NCI-H1930 (cell line): ENCODE results near the gene SEMA3B.
"Not testable (repeated sequence)": the region's sequence is repeated elsewhere in the genome, so short reads cannot be mapped to it uniquely, and the experiment has no call there.

ENCODE experiments used
- DNase-seq, 2 experiments: peaks; one replicate each; lab custom pipeline; 2025; lab: John Stamatoyannopoulos, UW

SEMA3B gene

DNA sequence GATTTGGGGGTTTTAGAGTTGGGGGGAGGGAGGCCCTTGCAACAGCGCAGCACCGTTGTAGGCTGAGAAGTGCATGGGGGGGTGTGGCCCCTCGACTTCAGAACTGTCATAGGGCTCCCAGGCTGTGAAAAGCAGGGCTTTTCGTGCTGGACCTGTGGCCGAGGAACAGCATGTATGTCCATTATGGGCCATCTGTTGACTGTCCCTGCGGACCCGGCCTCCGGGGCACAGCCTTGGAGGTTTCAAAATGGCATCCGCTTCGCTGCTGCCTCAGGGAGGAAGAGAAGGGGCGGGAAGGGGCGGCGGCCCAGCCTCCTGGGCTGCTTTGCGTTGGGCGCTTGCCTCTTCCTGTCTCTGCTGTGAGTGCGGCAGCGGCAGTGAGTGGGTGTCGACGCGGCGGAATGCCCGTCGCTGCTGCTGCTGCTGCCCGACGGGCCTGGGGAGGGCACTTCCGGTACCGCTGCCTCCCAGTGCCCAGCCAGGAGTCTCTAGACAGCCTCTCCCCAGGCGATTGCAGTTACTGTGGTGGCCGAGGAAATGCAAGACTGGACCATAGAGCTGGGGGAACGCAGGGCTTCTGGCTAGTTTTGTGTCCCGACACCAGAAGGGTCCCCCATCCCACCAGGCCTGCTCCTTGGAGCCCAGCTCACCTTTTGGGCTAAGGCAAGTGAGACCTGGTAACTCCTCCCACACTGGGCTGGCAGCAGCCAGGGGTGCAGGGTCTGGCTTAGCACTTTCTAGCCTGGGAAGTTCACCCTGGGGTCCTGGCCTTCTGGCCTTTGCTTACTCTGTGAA lies 31.0 kb upstream of the SEMA3B start:
- DNase-seq = no peak

DNA sequence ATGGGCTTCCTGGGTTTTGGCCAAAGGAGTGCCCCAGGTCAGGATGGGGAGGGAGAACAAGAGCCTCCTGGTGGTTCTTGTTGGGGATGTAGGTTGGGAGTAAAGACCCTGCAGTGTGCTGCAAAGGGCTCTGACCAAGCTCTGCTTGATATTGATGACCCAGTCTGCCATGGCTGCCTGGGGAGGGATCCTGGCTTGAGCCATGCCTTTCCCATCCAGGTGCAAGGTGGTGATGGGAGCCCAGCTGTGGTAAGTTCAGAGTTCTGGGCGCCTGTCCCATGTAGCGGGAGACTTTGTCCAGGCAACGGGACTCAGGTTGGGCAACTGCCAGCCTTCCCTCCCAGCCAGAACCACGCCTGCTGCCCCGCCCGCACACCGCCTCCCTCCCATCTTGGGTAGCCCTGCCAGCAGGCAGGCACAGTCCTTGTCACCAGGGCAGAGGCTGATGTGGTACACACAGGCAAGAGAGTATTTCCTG lies 30.4 kb upstream of the SEMA3B start:
- no peak for DNase-seq

GRCh38 chr3:50239649-50240048 lies 29.3 kb upstream of the SEMA3B start:
- DNase-seq = no peak

GRCh38 chr3:50241163-50241562 lies 27.8 kb upstream of the SEMA3B start:
- no peak for DNase-seq

GRCh38 chr3:50241713-50242380 lies 27.1 kb upstream of the SEMA3B start:
- no peak for DNase-seq

DNA sequence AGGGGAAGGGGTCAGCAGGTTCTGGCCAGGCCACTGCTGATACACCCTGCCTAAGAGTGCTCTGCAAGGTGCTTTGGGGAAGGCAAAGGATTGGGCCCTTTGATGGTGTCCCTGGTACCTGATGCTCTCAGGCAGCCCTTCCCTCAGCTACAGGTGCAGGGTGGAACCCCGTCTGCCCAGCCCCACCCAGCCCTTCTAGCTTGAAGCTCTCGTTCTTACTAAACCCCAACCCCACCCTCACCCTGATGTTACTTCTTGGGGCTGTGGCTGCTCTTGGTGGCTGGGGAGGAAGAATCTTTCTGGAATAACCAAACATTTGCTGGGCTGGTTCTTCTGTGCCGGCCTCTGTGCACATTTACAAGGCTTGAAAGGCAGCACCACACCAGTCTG lies 26.6 kb upstream of the SEMA3B start:
- DNase-seq = no peak

DNA sequence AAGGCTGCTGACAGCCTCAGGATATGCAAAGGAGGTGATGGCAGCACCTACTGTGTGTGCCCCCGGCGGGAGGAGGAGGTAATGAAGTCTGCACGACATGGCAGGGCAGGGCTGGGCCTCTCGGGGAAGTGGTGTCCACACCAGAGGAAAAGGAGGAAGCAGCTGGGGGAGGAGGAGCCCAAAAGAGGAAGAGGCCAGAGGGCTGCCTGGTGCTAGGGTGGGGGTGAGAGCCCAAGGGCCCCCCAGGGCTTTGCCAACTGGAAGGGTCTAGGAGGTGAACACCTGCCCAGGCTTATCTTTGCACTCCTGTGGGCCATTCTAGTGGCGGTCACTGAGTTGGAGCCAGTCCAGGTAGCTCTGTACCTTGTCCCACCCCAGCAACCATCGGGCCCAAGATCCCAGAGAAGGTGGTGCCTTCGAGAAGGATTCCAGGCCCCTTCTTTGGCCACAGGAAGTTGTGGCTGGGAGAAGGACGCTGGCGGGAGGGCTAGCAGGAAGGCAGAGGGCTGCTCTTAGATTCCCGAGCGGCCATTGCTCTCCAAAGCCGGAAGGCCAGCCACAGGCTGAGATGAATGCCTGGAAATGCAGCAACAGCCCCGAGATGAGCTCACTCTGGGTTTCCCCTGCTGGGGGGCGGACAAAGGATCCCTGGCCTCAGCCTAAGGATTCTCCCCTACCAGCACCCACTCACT lies 25.9 kb upstream of the SEMA3B start:
- no peak for DNase-seq

GRCh38 chr3:50243543-50243895 lies 25.4 kb upstream of the SEMA3B start:
- no peak for DNase-seq

GRCh38 chr3:50244813-50245212 lies 24.1 kb upstream of the SEMA3B start:
- DNase-seq = not testable (repeated sequence)

DNA sequence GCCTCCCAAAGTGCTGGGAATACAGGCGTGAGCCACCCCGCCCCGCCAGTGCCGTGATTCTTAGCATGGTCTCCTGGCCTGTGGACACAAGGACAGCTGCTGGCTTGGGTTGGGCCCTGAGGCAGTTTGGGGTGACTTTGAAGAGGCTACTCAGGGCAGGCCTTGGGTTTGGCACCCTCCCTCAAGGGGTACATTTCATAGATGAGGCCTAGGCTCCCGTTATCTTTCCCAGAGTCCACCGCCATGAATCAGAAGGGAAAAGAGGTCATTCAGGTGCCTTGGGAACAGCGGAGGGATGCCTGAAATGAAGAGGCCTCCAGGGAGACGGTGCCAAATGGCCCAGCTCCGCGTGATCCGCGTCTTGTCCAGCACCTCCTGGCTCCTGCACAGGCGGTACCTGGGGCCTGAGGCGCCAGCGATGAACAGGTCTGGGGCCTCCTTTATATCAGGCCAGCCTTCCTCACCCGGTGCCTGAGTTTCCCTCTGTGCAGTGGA lies 23.6 kb upstream of the SEMA3B start:
- DNase-seq = no peak

DNA sequence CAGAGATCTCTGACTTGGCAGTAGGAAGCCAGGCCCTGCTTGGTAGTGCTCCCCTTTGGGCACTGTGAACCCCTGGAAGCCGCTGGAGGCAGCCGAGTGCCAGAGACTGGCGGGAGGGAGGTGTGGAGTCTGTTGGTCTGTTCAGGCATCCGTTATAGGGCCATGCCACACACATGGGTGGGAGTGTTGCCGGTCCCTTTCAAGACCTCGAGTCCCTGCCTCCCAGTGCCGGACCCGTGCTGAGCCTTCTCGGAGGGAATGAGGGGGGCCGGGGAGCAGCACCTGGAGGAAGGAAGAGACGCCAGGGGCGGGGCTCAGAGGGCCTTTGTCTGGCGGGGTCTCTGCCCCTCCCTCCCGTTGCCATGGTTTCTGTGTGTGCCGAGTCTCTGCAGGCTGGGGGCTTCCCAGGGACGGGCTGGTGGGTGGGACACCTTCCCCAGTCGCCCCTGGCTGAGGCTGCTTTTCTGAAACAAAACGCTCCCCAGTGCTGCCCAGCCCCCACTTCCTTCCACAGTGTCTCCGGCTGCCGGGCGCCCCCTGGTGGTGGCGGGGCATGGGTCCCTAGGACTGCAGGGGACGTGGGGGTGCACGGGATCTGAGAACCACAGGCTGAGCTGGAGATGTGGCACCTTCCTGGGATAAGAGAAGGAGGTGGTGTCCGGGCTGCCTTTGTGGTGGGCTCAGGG lies 23.0 kb upstream of the SEMA3B start:
- DNase-seq = peak; percentile 61 to 77

DNA sequence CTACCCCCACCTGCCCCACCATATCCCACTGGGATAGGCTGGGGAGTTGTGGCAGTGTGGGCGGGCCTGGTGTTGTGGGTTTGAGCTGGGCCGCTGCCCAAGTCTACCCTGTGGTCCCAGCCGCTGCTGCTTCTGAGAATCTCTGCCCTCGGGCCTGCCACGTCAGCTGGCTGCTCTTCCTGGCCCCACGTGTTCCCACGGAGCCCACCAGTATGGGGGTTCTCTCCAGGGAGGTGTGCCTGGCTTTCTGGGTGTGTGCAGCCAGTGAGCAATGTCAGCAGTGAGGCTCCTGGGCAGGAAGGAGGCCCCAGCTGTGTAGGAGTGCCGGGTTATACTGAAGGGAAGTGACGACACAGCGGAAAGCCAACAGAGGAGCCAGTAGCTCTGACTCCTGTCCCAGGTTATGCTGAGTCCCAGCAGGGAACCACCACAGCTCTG lies 22.4 kb upstream of the SEMA3B start:
- no peak for DNase-seq

DNA sequence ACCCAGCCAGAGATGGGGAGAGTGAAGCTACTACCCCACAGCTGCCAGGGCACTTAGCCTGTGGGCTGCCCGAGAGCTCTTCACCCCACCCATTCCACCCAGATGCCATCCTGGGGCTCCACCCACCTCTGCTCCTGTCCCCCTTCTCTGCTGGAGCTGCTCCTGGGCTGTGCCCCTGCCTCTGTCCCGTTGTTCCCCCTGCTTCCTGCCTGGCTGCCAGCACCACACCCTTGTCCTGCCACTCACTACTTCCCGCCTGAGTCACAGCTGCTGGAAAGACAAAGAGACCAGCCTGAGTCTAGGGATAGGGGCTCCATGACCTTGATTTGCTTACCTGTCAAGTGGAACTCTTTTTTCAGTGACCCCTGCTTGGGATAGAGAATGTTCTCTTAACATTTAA lies 20.6 kb upstream of the SEMA3B start:
- no peak for DNase-seq

DNA sequence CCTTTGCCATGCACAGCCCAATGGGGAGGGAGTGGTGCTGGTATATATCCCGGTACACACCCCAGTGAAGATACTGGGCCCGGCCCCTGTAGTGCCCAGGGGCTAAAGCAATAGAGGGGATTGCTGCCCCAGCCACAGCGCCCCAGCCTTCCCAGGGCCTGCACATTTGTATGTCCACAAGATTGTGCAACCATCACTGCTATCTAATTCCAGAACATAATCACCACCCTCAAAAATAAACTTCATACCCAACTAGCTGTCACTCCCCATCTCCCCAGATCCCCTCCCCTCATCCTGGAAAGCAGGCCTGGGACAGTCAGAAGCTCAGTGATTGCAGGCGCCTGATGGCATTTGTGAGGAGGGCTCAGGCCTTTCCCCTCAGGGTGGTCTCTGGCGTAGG lies 19.5 kb upstream of the SEMA3B start:
- DNase-seq = no peak

DNA sequence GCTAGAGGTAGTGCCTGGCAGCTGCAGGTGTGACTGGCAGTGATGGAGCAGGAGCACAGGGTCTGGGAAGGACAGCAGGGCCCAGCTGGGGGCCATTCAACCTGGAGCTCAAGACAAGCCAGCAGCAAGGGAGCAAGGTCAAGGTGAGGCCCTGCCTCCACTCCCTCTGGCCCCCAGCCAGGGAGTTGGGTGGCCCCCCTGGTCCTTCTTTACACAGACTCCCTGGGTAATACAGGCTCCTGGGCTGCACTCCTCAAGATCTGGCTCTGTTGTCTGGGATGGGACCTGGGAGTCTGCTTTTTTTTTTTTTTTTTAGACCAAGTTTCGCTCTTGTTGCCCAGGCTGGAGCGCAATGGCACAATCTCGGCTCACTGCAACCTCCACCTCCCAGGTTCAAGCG lies 18.4 kb upstream of the SEMA3B start:
- DNase-seq = no peak

- no peak for DNase-seq
These were observed 17.7 kb upstream of the SEMA3B start for GRCh38 chr3:50251220-50251619.

DNA sequence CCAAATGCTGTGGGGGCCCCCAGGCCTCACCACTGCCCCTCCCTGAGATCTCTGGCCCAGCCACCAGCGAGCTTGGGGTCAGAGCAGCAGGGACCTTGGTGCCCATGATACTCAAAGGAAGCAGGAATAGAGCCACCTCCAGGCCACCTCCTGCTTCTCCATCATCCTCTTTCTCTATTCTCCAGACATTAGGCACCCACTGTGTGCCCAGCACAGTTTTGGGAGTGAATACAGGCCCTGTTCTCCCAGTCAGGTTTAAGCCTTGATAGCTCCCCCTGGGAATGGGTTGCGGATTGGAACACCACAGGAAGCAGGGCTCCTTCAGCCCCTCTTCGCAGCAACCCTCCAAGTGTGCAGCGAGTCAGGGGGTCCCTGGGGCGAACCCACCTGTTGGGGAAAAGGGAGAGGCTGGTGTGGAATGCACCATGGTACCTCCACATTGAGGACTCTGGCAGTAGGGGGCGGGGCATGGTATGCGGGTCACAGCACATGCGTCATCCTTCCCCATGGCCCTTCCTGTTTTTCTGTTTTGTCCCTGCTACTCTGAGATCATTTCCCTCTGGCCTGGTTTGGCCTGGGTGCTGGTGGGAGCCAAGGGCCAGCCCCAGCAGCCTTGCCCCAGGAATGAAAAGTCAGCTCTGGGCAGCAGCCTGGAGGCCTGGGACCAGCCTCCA lies 14.2 kb upstream of the SEMA3B start:
- DNase-seq = no peak

DNA sequence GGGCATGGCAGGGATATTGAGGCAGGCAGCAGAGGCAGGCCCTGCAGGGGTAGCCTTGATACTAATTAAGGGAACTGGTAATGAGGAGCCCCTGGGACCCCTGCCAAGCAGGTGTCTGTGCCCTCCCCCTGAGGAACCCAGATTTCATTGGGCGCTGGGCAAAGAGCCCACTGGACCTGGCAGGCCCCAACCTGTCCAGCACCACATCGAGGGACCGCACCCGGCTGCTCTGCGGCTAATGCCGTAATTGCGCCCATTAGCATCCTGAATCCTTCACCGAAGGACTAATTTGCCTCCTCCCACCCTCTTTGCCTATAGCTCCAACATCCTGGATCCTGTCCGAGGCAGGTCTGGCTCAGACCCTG lies 13.7 kb upstream of the SEMA3B start:
- DNase-seq = no peak

DNA sequence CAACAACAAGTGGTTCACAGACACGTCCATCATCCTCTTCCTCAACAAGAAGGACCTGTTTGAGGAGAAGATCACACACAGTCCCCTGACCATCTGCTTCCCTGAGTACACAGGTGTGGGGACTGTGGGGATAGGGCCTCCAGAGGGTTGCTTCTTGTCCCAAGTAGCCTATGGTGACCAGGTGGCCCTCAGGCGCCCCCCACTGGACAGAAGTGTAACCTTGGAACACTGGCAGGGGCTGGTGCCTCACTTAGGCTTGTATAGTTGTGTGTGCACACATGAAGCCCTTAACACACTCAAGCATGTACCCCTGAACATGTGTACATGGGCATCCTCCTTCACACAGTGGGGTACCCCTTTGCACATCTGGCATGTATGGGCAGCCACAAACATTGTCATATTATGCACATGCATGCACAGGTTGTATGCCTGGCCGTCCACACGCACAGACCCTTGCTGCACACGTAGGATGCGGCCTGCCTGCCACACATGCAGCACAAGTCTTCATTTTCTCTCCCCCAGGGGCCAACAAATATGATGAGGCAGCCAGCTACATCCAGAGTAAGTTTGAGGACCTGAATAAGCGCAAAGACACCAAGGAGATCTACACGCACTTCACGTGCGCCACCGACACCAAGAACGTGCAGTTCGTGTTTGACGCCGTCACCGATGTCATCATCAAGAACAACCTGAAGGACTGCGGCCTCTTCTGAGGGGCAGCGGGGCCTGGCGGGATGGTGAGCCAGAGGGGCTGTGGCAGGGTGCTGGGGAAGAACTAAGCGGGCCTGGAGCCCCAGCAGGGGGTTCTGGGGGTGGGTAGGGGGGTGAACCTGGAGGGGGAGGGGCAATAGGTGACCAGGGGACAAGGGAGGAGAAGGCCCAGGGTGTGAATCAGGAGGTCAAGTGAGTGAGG lies 11.7 kb upstream of the SEMA3B start:
- DNase-seq = peak in 1 of 2 experiments; percentile 46

GRCh38 chr3:50258029-50258680 lies 10.8 kb upstream of the SEMA3B start:
- DNase-seq = peak; percentile 17 to 19
